ENCODE data around the gene LCE1D.

DNA sequence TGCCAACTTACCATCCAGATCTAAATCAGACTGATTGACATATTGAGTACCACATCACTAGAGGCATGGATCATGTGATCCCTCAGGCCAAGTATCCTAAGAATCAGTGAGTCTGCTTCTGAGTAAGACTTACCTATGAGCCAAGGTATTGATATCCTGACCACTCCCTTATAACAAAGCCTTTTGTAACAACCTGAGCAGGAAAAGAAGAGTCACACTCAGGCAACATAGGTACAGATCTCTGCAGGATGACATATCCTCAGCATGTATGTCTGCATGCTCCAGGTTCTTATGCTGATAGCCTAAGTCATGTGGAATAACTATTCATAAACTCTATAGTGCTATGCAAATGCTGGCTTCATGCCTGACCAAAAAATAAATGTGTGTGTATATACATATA lies 28.4 kb downstream of the LCE1D start:
- TF ChIP-seq, protein P1, sequence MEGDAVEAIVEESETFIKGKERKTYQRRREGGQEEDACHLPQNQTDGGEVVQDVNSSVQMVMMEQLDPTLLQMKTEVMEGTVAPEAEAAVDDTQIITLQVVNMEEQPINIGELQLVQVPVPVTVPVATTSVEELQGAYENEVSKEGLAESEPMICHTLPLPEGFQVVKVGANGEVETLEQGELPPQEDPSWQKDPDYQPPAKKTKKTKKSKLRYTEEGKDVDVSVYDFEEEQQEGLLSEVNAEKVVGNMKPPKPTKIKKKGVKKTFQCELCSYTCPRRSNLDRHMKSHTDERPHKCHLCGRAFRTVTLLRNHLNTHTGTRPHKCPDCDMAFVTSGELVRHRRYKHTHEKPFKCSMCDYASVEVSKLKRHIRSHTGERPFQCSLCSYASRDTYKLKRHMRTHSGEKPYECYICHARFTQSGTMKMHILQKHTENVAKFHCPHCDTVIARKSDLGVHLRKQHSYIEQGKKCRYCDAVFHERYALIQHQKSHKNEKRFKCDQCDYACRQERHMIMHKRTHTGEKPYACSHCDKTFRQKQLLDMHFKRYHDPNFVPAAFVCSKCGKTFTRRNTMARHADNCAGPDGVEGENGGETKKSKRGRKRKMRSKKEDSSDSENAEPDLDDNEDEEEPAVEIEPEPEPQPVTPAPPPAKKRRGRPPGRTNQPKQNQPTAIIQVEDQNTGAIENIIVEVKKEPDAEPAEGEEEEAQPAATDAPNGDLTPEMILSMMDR (IDR thresholded peaks at IDR 0.05; ENCODE audit: low read length): no peak
- TF ChIP-seq EZH2 (IDR thresholded peaks at IDR 0.05; ENCODE audit: borderline replicate concordance, low read length): no peak

All from OCI-LY1 (cell line).